HG02623 (cell line): ENCODE results near the gene CGRRF1.

Experiments used
- ATAC-seq: cut with Tn5 transposase; IDR thresholded peaks from one replicate; pipeline ENCODE4 v1.9.1; 2021; ENCODE audit warnings: moderate library complexity; ENCODE audit not compliant: unreplicated experiment

The CGRRF1 gene

GRCh38 chr14:54538055-54538454 is 28.3 kb downstream of the CGRRF1 start:
- ATAC-seq = no peak

- no peak for ATAC-seq
Observed at GRCh38 chr14:54547583-54547982, 37.9 kb downstream of the CGRRF1 start.

GRCh38 chr14:54548491-54548890 is 38.8 kb downstream of the CGRRF1 start:
- no peak for ATAC-seq

- no peak for ATAC-seq
Observed at GRCh38 chr14:54549862-54550261, 40.2 kb downstream of the CGRRF1 start.

GRCh38 chr14:54550514-54550913 is 40.8 kb downstream of the CGRRF1 start:
- no peak for ATAC-seq

- ATAC-seq = no peak
Observed at GRCh38 chr14:54554401-54554800, 44.7 kb downstream of the CGRRF1 start.

- ATAC-seq = no peak
Observed at GRCh38 chr14:54555651-54556050, 45.9 kb downstream of the CGRRF1 start.

GRCh38 chr14:54556535-54556934 is 46.8 kb downstream of the CGRRF1 start:
- ATAC-seq = no peak

- ATAC-seq = no peak
Observed at GRCh38 chr14:54562334-54562733, 52.6 kb downstream of the CGRRF1 start.

- ATAC-seq = no peak
Observed at GRCh38 chr14:54564071-54564867, 54.6 kb downstream of the CGRRF1 start.

GRCh38 chr14:54564868-54565784 is 55.4 kb downstream of the CGRRF1 start:
- peak; percentile 31 for ATAC-seq

- ATAC-seq = peak; percentile 41
Observed at GRCh38 chr14:54565785-54566409, 56.2 kb downstream of the CGRRF1 start.

- peak; percentile 36 for ATAC-seq
Observed at GRCh38 chr14:54566410-54567223, 56.9 kb downstream of the CGRRF1 start, which contains the start of gene SAMD4A. Gene SAMD4A, plus strand, starts transcription at chr14:54567128. Its CDS starts 789 bp downstream, at chr14:54567917.

- no peak for ATAC-seq
Observed at GRCh38 chr14:54567224-54567638, 57.5 kb downstream of the CGRRF1 start.

GRCh38 chr14:54567639-54568561 is 58.2 kb downstream of the CGRRF1 start:
- ATAC-seq = no peak

GRCh38 chr14:54568821-54569595 is 59.3 kb downstream of the CGRRF1 start:
- no peak for ATAC-seq

- no peak for ATAC-seq
Observed at GRCh38 chr14:54570047-54570446, 60.3 kb downstream of the CGRRF1 start.

- no peak for ATAC-seq
Observed at GRCh38 chr14:54570631-54571415, 61.1 kb downstream of the CGRRF1 start.
